NOMO-1 (cell line): ENCODE results near the gene TSPAN12.

ENCODE experiments used
- DNase-seq, 2 experiments: peaks; one replicate each; lab custom pipeline; 2025; ENCODE audit not compliant: unreplicated experiment in 2 of 2; lab: John Stamatoyannopoulos, UW

TSPAN12 gene

DNA sequence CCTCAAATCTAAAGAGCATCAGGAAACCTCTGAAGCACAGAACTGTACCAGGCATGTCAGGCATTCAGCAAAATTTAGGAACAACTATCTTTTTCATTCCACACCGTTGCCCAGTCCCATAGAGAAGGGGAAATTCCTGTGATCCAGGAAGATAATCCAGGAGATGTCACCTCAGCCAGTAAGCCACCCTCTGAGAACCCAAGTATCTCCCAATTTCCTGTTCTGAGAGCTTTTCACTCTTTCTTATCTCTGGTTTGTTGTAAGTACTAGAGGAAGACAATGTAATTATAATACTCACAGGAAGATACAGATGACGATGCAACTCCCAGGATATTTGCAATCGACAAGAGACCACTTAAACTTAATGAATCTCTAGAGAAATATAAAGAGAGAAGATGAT lies 97.1 kb downstream of the TSPAN12 start:
- no peak for DNase-seq

DNA sequence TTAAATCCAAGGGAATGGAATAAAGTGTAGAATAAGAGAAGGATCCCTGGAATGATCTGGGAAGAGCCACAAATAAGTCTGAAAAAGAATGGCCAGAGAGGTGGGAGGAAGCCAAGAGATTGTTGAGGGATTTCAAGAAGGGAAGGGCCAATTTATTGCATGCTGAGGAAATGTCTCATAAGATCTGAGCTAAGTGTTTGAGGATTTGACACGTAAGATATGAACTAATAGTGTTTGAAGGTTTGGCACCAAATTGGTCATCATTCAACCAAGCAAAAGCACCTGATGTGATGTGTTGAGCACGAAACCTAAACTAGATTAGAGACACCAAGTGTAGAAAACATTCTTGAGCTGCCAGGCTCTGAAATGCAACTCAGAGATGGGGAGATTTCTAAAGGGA lies 97.9 kb downstream of the TSPAN12 start:
- DNase-seq = no peak

GRCh38 chr7:120743128-120743527 lies 114.8 kb downstream of the TSPAN12 start:
- no peak for DNase-seq

DNA sequence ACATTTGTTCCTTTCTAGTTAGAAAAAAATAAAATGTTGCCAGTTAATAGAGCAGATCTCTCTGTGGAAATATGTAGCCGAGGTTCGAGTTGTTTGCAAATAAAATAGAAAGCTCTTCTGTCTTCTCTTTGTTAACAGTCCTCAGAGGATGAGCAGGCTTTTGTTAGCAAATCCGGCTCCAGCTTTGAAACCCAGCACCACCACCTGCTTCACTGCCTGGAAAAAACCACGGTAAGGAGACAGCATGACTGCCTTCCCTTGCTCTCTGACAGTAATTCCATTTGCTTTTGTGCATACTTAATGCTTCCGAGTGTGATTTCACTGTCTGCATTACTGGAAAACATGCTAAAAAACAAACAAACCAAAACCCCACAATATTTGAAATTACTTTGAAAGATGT lies 115.6 kb downstream of the TSPAN12 start:
- DNase-seq = no peak

GRCh38 chr7:120741371-120742042 lies 116.4 kb downstream of the TSPAN12 start:
- no peak for DNase-seq

DNA sequence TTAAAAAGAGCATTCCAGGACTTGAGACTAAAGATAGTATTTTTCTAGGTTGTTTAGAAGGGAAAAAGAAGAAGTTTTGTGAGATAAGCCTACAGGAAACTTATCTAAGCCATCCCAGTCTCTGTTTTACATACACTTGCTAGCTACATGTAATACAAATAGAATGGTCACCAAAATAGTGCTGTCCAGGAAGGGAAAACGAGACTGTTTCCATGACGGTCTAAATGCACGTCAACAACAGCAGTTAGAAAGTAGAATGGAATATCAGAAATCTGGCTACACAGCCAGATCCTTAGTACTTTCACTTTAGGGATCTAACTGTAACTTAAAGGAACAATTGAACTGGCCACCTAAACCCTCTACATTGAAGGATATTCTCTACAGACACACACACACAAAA lies 117.6 kb downstream of the TSPAN12 start:
- no peak for DNase-seq

GRCh38 chr7:120738816-120739215 lies 119.1 kb downstream of the TSPAN12 start:
- DNase-seq = no peak
